ENCODE results near the gene OPCML. TPM values are rescaled to one million over a fixed set of nuclear protein-coding genes. Genes with fewer than 3 reads are reported as not detected.

Gene OPCML
- polyA plus RNA-seq, 1 donor (not counting 4 experiments of a cell fraction or from before 2014, with no cell fraction given) = 0.04 TPM

- no peaks in the 10 kb centered on the region for H3K4me1 ChIP-seq (ENCODE audit: control insufficient read depth, extremely low read depth, insufficient read depth, low read length)
- no peak for DNase-seq (ENCODE audit: low read depth, low spot score)
- dilution Hi-C loops (cut with MboI; ENCODE audit: extremely low pct_ligation_motif_present, low sequenced_read_pairs) = no loop called here
- no peaks in the 10 kb centered on the region for H3K36me3 ChIP-seq (ENCODE audit: control insufficient read depth in 2 of 2, extremely low read depth in 1 of 2, insufficient read depth in 2 of 2, low read length in 2 of 2)
- H3K4me2 ChIP-seq (ENCODE audit: control insufficient read depth, extremely low read depth, insufficient read depth, low read depth, low read length) = no peak overlapping the region
- no peak overlapping the region for H3K27ac ChIP-seq (ENCODE audit: control insufficient read depth, insufficient read depth, low read length)
- no peaks in the 10 kb centered on the region for H4K20me1 ChIP-seq (ENCODE audit: control insufficient read depth, extremely low read depth, insufficient read depth, low read length)
- no peak overlapping the region for H3K4me3 ChIP-seq (ENCODE audit: control insufficient read depth in 2 of 3, extremely low read depth in 1 of 3, insufficient read depth in 2 of 3, low read depth in 1 of 3, low read length in 3 of 3)
- no peak for FAIRE-seq
- H3K27me3 ChIP-seq (ENCODE audit: control insufficient read depth, extremely low read depth, insufficient read depth, low read length) = no peaks in the 10 kb centered on the region
- H3K9me1 ChIP-seq (ENCODE audit: control insufficient read depth, extremely low read depth, insufficient read depth, low read length) = no peaks in the 10 kb centered on the region
- H3K9me3 ChIP-seq (ENCODE audit: control insufficient read depth, low read depth, low read length) = no peaks in the 10 kb centered on the region
- no peaks in the 10 kb centered on the region for H3K79me2 ChIP-seq (ENCODE audit: control insufficient read depth, insufficient read depth, low read length)
- TF ChIP-seq EZH2 (IDR thresholded peaks at IDR 0.05; ENCODE audit: low read length) = no peak
- TF ChIP-seq CTCF (optimal IDR thresholded peaks at IDR 0.05 in 1 of 3, IDR thresholded peaks at IDR 0.05 in 1 of 3, conservative IDR thresholded peaks at IDR 0.05 in 1 of 3; ENCODE audit: extremely low read depth in 1 of 3, insufficient read depth in 2 of 3, low read length in 3 of 3) = no peak
- no peak overlapping the region for H3K9ac ChIP-seq (ENCODE audit: control insufficient read depth, extremely low read depth, insufficient read depth, low read length)
- H2AFZ ChIP-seq (ENCODE audit: control insufficient read depth, low read length) = no peak overlapping the region
These were observed 117.8 kb downstream of the OPCML start for GRCh38 chr11:133414506-133414905.

DNA sequence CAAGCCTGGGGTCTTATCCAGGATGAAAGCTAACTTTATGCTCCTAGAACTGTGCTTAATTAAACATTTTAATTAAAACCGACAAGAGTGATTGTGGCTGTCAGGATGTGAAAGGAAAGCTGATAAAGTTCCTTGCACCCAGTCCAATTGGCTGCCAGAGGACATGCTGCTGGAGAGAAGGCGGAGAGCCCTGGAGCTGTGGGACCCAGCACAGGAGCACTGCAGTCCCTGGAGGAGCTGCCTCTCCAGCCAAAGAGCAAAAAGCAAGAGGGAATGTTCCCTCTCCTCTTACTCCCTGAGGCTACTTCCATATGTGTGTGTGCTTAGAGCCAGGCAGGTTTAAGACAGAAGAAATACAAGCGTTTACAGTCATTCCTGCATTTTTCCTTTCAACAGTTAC, 118.6 kb downstream of the OPCML start:
- no peaks in the 10 kb centered on the region for H4K20me1 ChIP-seq (ENCODE audit: control insufficient read depth, extremely low read depth, insufficient read depth, low read length)
- H3K4me2 ChIP-seq (ENCODE audit: control insufficient read depth, extremely low read depth, insufficient read depth, low read depth, low read length) = no peak overlapping the region
- H2AFZ ChIP-seq (ENCODE audit: control insufficient read depth, low read length) = no peak overlapping the region
- dilution Hi-C loops (cut with MboI; ENCODE audit: extremely low pct_ligation_motif_present, low sequenced_read_pairs) = no loop called here
- no peak overlapping the region for H3K4me3 ChIP-seq (ENCODE audit: control insufficient read depth in 2 of 3, extremely low read depth in 1 of 3, insufficient read depth in 2 of 3, low read depth in 1 of 3, low read length in 3 of 3)
- no peaks in the 10 kb centered on the region for H3K79me2 ChIP-seq (ENCODE audit: control insufficient read depth, insufficient read depth, low read length)
- TF ChIP-seq CTCF (optimal IDR thresholded peaks at IDR 0.05 in 1 of 3, IDR thresholded peaks at IDR 0.05 in 1 of 3, conservative IDR thresholded peaks at IDR 0.05 in 1 of 3; ENCODE audit: extremely low read depth in 1 of 3, insufficient read depth in 2 of 3, low read length in 3 of 3) (no peak), EZH2 (IDR thresholded peaks at IDR 0.05; ENCODE audit: low read length) (no peak)
- FAIRE-seq (no peak), DNase-seq (ENCODE audit: low read depth, low spot score) (no peak)
- H3K9ac ChIP-seq (ENCODE audit: control insufficient read depth, extremely low read depth, insufficient read depth, low read length) = no peak overlapping the region
- H3K4me1 ChIP-seq (ENCODE audit: control insufficient read depth, extremely low read depth, insufficient read depth, low read length) = no peaks in the 10 kb centered on the region
- no peaks in the 10 kb centered on the region for H3K36me3 ChIP-seq (ENCODE audit: control insufficient read depth in 2 of 2, extremely low read depth in 1 of 2, insufficient read depth in 2 of 2, low read length in 2 of 2)
- H3K9me1 ChIP-seq (ENCODE audit: control insufficient read depth, extremely low read depth, insufficient read depth, low read length) = no peaks in the 10 kb centered on the region
- H3K27me3 ChIP-seq (ENCODE audit: control insufficient read depth, extremely low read depth, insufficient read depth, low read length) = no peaks in the 10 kb centered on the region
- no peaks in the 10 kb centered on the region for H3K9me3 ChIP-seq (ENCODE audit: control insufficient read depth, low read depth, low read length)
- no peak overlapping the region for H3K27ac ChIP-seq (ENCODE audit: control insufficient read depth, insufficient read depth, low read length)

Data from keratinocyte (primary cell).